Lung (tissue), 12 donors: ENCODE measurements around the gene VPS37B. TPM values are rescaled to one million over a fixed set of nuclear protein-coding genes. Genes with fewer than 3 reads are reported as not detected.

ENCODE experiments used
- ATAC-seq: fragments of 200-7000 bp; cut with Tn5 transposase; one replicate; pipeline ENCODE4 v1.9.1; 2020; ENCODE audit warnings: moderate number of reproducible peaks; ENCODE audit not compliant: insufficient read depth, low FRiP score
- DNase-seq, 3 donors: peaks; one replicate each; pipeline ENCODE4 v3.0.0-alpha.2; 2013 to 2017
- H3K27ac ChIP-seq, 2 donors: one replicate each; pipeline ENCODE4 v1.5.1; 2013; ENCODE audit warnings: mild to moderate bottlenecking in 2 of 2, moderate library complexity in 2 of 2, control low read depth in 1 of 2, inconsistent platforms in 1 of 2, low read depth in 1 of 2, low read length in 1 of 2
- H3K27me3 ChIP-seq, 3 donors: one replicate each; pipeline ENCODE4 v1.5.1; 2013; ENCODE audit warnings: low read length in 2 of 3; ENCODE audit not compliant: control insufficient read depth in 3 of 3, insufficient read depth in 3 of 3
- H3K36me3 ChIP-seq, 4 donors: one replicate each; pipeline ENCODE4 v1.5.1; 2013; ENCODE audit warnings: low read length in 4 of 4, mild to moderate bottlenecking in 1 of 4, moderate library complexity in 1 of 4; ENCODE audit not compliant: control insufficient read depth in 4 of 4, insufficient read depth in 4 of 4
- H3K4me1 ChIP-seq, 5 donors: one replicate each; pipeline ENCODE4 v1.5.1; 2013; ENCODE audit warnings: low read length in 5 of 5, mild to moderate bottlenecking in 2 of 5, moderate library complexity in 1 of 5; ENCODE audit not compliant: control insufficient read depth in 5 of 5, insufficient read depth in 5 of 5
- H3K4me3 ChIP-seq: one replicate; pipeline ENCODE4 v1.5.1; 2013; ENCODE audit warnings: mild to moderate bottlenecking, control low read depth, moderate library complexity
- H3K9ac ChIP-seq, 2 donors: one replicate each; pipeline ENCODE4 v1.5.1; 2013; ENCODE audit warnings: low read length in 2 of 2, control low read depth in 1 of 2; ENCODE audit not compliant: insufficient read depth in 1 of 2
- H3K9me3 ChIP-seq, 4 donors: one replicate each; pipeline ENCODE4 v1.5.1; 2013; ENCODE audit warnings: low read length in 3 of 4, mild to moderate bottlenecking in 1 of 4, moderate library complexity in 1 of 4; ENCODE audit not compliant: control insufficient read depth in 4 of 4, insufficient read depth in 3 of 4
- CTCF ChIP-seq: IDR thresholded peaks from 2 replicates; pipeline ENCODE4 v1.5.1; 2012; ENCODE audit warnings: mild to moderate bottlenecking; ENCODE audit errors: control extremely low read depth, extremely low read depth
- WGBS, 2 donors: extraction: QIAGEN DNeasy Blood & Tissue Kit; methylation state at CpG; one replicate each; pipeline ENCODE4 v1.1.7; 2013; 5-methylcytosine and 5-hydroxymethylcytosine counted together
- polyA plus RNA-seq, 2 donors: library from polyadenylated mRNA; stranded (reverse); fragments of 200-250 nt; gene quantifications; one replicate each; pipeline ENCODE4 v1.2.1, GENCODE V29; 2013
- total RNA-seq, 2 donors: library from RNA; depleted of rRNA in 1 of 2; stranded (reverse); fragments of >200 nt in 1 of 2; gene quantifications; one replicate each; pipeline ENCODE4 v1.2.1, GENCODE V29; 2014 to 2021
- donor health status: control.
- donor health status: control.
- donor health status: Bipolar disorder and iron deficiency.
- donor health status: healthy.
- donor health status: DM: yes; HTN: yes; CAD: no.

VPS37B gene
- total and polyA plus RNA-seq, 4 donors: 31.0 to 44.1 (median 42.3) TPM

- TF ChIP-seq CTCF: no peak
- ATAC-seq: no peak
- Histone ChIP-seq H3K36me3 (no peaks in the 10 kb centered on the region), H3K27ac (no peak overlapping the region), H3K9me3 (no peaks in the 10 kb centered on the region), H3K4me1 (no peaks in the 10 kb centered on the region), H3K27me3 (no peaks in the 10 kb centered on the region), H3K4me3 (no peak overlapping the region), H3K9ac (no peak overlapping the region)
- DNase-seq: no peak
- 96 to 98% methylated on average over 23 of the region's 23 CpGs for WGBS, 2 donors
These were observed 33.9 kb upstream of the VPS37B start for GRCh38 chr12:122929812-122930211.

GRCh38 chr12:122929148-122929538 is 33.2 kb upstream of the VPS37B start:
- no peak for ATAC-seq
- TF ChIP-seq CTCF: no peak
- WGBS, 2 donors: 93 to 95% methylated on average over 14 of the region's 14 CpGs
- Histone ChIP-seq H3K4me1 (no peaks in the 10 kb centered on the region), H3K36me3 (no peaks in the 10 kb centered on the region), H3K9me3 (no peaks in the 10 kb centered on the region), H3K27ac (no peak overlapping the region), H3K9ac (no peak overlapping the region), H3K27me3 (no peaks in the 10 kb centered on the region), H3K4me3 (no peak overlapping the region)
- DNase-seq: no peak

- H3K9ac ChIP-seq: no peak overlapping the region
- 87 to 88% methylated on average over 12 of the region's 12 CpGs for WGBS, 2 donors
These were observed 32.7 kb upstream of the VPS37B start for GRCh38 chr12:122928404-122929147.

More at GRCh38 chr12:122928404-122929147, 32.7 kb upstream of the VPS37B start:
- no peaks in the 10 kb centered on the region for H3K4me1 ChIP-seq
- DNase-seq (no peak), ATAC-seq (no peak)
- H3K36me3 ChIP-seq: no peaks in the 10 kb centered on the region
- no peak for TF ChIP-seq CTCF
- H3K4me3 ChIP-seq: no peak overlapping the region
- H3K27me3 ChIP-seq: no peaks in the 10 kb centered on the region
- no peak overlapping the region for H3K27ac ChIP-seq
- no peaks in the 10 kb centered on the region for H3K9me3 ChIP-seq
